Esophagus (tissue), 2 donors: ENCODE measurements around the gene SMIM14. TPM values are rescaled to one million over a fixed set of nuclear protein-coding genes. Genes with fewer than 3 reads are reported as not detected.
A peak's percentile ranks its signal among the peaks of the same experiment; 100 is the strongest.

ENCODE experiments used
- H3K27ac ChIP-seq, 2 donors: one replicate each; pipeline ENCODE4 v1.5.1; 2013; ENCODE audit warnings: low read depth in 2 of 2, mild to moderate bottlenecking in 2 of 2, inconsistent platforms in 1 of 2, low read length in 1 of 2, moderate library complexity in 1 of 2
- H3K27me3 ChIP-seq, 2 donors: one replicate each; pipeline ENCODE4 v1.6.1; 2013; ENCODE audit warnings: low read length in 2 of 2, control low read depth in 1 of 2, mild to moderate bottlenecking in 1 of 2; ENCODE audit not compliant: insufficient read depth in 2 of 2, control insufficient read depth in 1 of 2
- H3K36me3 ChIP-seq, 2 donors: one replicate each; pipeline ENCODE4 v1.6.1; 2013; ENCODE audit warnings: low read length in 1 of 2; ENCODE audit not compliant: control insufficient read depth in 2 of 2, insufficient read depth in 2 of 2
- H3K4me1 ChIP-seq, 2 donors: one replicate each; pipeline ENCODE4 v1.6.1; 2013; ENCODE audit warnings: low read length in 1 of 2; ENCODE audit not compliant: control insufficient read depth in 2 of 2, insufficient read depth in 2 of 2
- H3K4me3 ChIP-seq, 2 donors: one replicate each; pipeline ENCODE4 v1.5.1; 2013; ENCODE audit warnings: low read length in 2 of 2, mild to moderate bottlenecking in 2 of 2, low read depth in 1 of 2, moderate library complexity in 1 of 2
- H3K9me3 ChIP-seq, 2 donors: one replicate each; pipeline ENCODE4 v1.6.1; 2013; ENCODE audit warnings: mild to moderate bottlenecking in 2 of 2, low read depth in 1 of 2, low read length in 1 of 2, moderate library complexity in 1 of 2; ENCODE audit not compliant: control insufficient read depth in 2 of 2, insufficient read depth in 1 of 2
- WGBS, 2 donors: extraction: QIAGEN DNeasy Blood & Tissue Kit; methylation state at CpG; one replicate each; pipeline ENCODE4 v1.1.7; 2013; 5-methylcytosine and 5-hydroxymethylcytosine counted together
- polyA plus RNA-seq, 2 donors: library from polyadenylated mRNA; stranded (reverse); fragments of 200-250 nt; gene quantifications; one replicate each; pipeline ENCODE4 v1.2.3, GENCODE V29; 2013
- donor health status: healthy with polysubstance abuse.
- donor health status: Bipolar disorder and iron deficiency.

The SMIM14 gene
- polyA plus RNA-seq, 2 donors = 18.9 to 25.6 TPM

GRCh38 chr4:39571054-39571453, 67.6 kb downstream of the SMIM14 start:
- Histone ChIP-seq H3K9me3 (no peaks in the 10 kb centered on the region), H3K4me3 (no peak overlapping the region), H3K36me3 (no peaks in the 10 kb centered on the region), H3K4me1 (no peaks in the 10 kb centered on the region), H3K27ac (no peak overlapping the region), H3K27me3 (no peaks in the 10 kb centered on the region)
- 91 to 96% methylated on average over 4 of the region's 4 CpGs for WGBS, 2 donors

DNA sequence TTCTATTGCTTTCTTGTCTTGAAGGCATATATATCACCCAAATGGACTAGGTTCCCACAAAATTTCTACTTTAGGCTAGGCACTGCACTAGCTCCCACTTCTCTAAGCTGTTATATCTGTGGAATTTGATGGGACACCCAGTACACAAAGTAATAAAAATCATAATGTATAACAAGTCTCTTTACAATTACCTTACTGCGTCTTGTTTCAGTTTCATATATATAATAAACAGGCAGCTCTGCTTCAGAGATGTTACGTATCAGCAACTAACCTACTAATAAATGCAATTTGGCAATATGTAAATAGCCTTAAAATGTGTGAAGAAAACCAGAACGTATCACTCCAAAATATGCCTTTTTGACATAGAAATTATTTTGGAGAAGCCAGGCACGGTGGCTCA, 69.5 kb downstream of the SMIM14 start:
- Histone ChIP-seq H3K27ac (peak overlapping the region; percentile 63 to 86), H3K4me1 (no peaks in the 10 kb centered on the region), H3K27me3 (no peaks in the 10 kb centered on the region), H3K36me3 (peaks cover 3 to 4% of the 10 kb centered on the region in 2 donors), H3K9me3 (no peaks in the 10 kb centered on the region), H3K4me3 (no peak overlapping the region)
- 45 to 49% methylated on average over 4 of the region's 4 CpGs for WGBS, 2 donors

- H3K27ac ChIP-seq = peak overlapping the region in 1 of 2 donors; percentile 86
- peaks cover 3 to 4% of the 10 kb centered on the region in 2 donors for H3K36me3 ChIP-seq
- H3K4me1 ChIP-seq = no peaks in the 10 kb centered on the region
- H3K27me3 ChIP-seq = no peaks in the 10 kb centered on the region
- WGBS, 2 donors = 37 to 41% methylated on average over 3 of the region's 3 CpGs
- H3K9me3 ChIP-seq = no peaks in the 10 kb centered on the region
- no peak overlapping the region for H3K4me3 ChIP-seq
Measured at GRCh38 chr4:39568805-39569204, 69.9 kb downstream of the SMIM14 start.

DNA sequence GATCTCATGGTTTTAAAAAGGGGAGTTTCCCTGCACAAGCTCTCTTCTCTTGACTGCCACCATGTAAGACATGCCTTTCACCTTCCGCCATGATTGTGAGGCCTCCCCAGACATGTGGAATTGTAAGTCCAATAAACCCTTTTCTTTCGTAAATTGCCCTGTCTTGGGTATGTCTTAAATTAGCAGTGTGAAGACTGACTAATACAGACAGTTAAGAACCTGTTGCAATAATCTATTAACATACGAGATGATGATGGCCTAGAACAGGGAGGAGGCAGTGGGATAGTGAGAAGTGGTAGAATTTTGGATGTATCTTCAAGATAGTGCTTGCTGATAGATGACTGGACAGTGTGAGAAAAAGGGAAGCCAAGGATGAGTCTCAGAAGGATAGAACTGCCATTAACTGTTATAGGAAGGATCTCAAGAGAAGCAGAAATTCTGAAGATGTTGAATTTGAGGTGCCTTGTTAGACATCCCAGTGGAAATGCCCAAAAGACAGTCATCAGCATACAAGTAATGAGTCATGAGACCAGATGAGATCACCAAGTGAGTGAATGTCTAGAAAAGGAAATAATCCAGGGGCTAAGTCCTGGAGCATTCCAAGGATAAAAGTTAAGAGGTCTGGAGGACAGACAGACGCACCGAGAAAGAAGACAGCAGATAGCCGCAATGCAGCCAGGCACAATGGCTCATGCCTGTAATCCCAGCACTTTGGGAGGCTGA, 72.6 kb downstream of the SMIM14 start:
- no peak overlapping the region for H3K27ac ChIP-seq
- WGBS, 2 donors = 86% methylated on average over 6 of the region's 6 CpGs
- peaks cover 3 to 4% of the 10 kb centered on the region in 2 donors for H3K36me3 ChIP-seq
- no peak overlapping the region for H3K4me3 ChIP-seq
- no peaks in the 10 kb centered on the region for H3K9me3 ChIP-seq
- no peaks in the 10 kb centered on the region for H3K4me1 ChIP-seq
- no peaks in the 10 kb centered on the region for H3K27me3 ChIP-seq

- Histone ChIP-seq H3K27me3 (no peaks in the 10 kb centered on the region), H3K27ac (no peak overlapping the region), H3K9me3 (no peaks in the 10 kb centered on the region), H3K36me3 (peaks cover 3 to 4% of the 10 kb centered on the region in 2 donors), H3K4me1 (no peaks in the 10 kb centered on the region), H3K4me3 (no peak overlapping the region)
- 63 to 69% methylated on average over 6 of the region's 6 CpGs for WGBS, 2 donors
Measured at GRCh38 chr4:39563346-39563847, 75.3 kb downstream of the SMIM14 start.

DNA sequence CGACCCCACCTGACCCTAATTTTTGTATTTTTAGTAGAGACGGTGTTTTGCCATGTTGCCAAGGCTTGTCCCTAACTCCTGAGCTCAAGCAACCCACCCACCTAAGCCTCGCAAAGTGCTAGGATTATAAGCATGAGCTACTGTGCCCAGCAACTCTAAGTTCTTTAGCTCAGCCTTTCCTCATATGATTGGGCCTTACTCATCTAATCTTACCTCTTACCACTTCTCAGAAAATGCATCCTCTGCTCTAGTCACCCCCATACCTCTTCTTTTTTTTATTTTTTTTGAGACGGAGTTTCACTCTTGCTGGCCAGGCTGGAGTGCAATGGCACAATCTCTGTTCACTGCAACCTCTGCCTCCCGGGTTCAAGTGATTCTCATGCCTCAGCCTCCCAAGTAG, 75.9 kb downstream of the SMIM14 start:
- Histone ChIP-seq H3K36me3 (peaks cover 3 to 4% of the 10 kb centered on the region in 2 donors), H3K4me1 (no peaks in the 10 kb centered on the region), H3K4me3 (no peak overlapping the region), H3K9me3 (no peaks in the 10 kb centered on the region), H3K27ac (no peak overlapping the region), H3K27me3 (no peaks in the 10 kb centered on the region)
- 91 to 93% methylated on average over 5 of the region's 5 CpGs for WGBS, 2 donors

GRCh38 chr4:39559626-39560025, 79.0 kb downstream of the SMIM14 start:
- no peaks in the 10 kb centered on the region for H3K4me1 ChIP-seq
- no peaks in the 10 kb centered on the region for H3K27me3 ChIP-seq
- 58 to 75% methylated on average over 9 of the region's 9 CpGs for WGBS, 2 donors
- H3K4me3 ChIP-seq = no peak overlapping the region
- H3K36me3 ChIP-seq = peaks cover 0 to under 1% of the 10 kb centered on the region in 2 donors
- H3K9me3 ChIP-seq = no peaks in the 10 kb centered on the region
- no peak overlapping the region for H3K27ac ChIP-seq

- WGBS, 2 donors = 94 to 97% methylated on average over 3 of the region's 3 CpGs
- H3K27me3 ChIP-seq = no peaks in the 10 kb centered on the region
- no peak overlapping the region for H3K27ac ChIP-seq
- no peak overlapping the region for H3K4me3 ChIP-seq
- no peaks in the 10 kb centered on the region for H3K36me3 ChIP-seq
- no peaks in the 10 kb centered on the region for H3K9me3 ChIP-seq
- H3K4me1 ChIP-seq = no peaks in the 10 kb centered on the region
Measured at GRCh38 chr4:39555472-39555871, 83.2 kb downstream of the SMIM14 start.

DNA sequence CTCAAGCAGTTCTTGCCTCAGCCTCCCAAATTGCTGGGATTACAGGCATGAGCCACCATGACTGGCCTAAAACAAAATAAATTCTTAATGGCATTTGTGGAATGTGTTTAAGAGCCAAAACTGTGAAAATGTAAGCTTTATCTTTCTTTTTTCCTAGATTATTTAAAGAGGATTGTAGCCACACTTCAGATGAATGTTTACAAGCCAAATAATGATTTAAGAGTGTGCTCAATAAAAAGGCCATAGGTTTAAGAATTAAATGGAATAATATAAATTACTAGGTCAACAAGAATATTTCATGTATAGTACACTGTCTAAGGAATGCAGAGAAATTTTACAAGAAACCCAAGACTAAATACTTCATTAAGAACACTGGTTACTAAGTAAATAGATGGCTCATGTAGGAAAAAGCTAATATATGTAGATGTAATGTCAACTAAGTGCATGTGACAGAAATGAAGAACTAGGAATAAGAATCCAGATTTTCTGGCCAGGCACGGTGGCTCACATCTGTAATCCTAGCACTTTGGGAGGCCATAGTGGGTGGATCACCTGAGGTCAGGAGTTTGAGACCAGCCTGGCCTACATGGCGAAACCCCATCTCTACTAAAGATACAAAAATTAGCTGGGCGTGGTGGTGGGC, 90.1 kb downstream of the SMIM14 start:
- Histone ChIP-seq H3K27me3 (no peaks in the 10 kb centered on the region), H3K36me3 (no peaks in the 10 kb centered on the region), H3K9me3 (no peaks in the 10 kb centered on the region), H3K4me1 (peaks cover 0 to 3% of the 10 kb centered on the region in 2 donors), H3K4me3 (no peak overlapping the region), H3K27ac (no peak overlapping the region)
- WGBS, 2 donors = 84 to 88% methylated on average over 3 of the region's 3 CpGs
